ENCODE results near the gene PTPRN2.

DNA sequence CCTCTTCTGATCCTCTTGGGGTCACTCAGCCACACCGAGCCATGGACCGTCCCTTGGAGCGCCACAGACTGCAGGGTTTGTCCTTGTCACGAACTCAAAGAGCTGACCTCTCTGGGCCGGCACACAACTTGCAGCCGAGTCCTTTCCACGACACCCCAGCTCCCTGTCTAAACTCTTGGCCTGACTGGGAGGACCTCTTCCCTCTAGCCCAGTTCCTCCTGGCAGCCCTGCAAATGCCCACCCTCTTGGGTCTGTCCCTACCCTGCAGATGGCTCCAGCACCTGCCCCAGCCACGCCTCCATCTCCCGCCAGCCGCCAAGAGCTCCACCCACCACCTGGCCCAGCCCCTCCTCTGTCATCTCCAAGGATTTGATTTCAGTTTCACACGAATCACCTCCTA lies 911.6 kb downstream of the PTPRN2 start:
- no peak for TF ChIP-seq EP300 (IDR thresholded peaks at IDR 0.05)
- TF ChIP-seq, protein P1, sequence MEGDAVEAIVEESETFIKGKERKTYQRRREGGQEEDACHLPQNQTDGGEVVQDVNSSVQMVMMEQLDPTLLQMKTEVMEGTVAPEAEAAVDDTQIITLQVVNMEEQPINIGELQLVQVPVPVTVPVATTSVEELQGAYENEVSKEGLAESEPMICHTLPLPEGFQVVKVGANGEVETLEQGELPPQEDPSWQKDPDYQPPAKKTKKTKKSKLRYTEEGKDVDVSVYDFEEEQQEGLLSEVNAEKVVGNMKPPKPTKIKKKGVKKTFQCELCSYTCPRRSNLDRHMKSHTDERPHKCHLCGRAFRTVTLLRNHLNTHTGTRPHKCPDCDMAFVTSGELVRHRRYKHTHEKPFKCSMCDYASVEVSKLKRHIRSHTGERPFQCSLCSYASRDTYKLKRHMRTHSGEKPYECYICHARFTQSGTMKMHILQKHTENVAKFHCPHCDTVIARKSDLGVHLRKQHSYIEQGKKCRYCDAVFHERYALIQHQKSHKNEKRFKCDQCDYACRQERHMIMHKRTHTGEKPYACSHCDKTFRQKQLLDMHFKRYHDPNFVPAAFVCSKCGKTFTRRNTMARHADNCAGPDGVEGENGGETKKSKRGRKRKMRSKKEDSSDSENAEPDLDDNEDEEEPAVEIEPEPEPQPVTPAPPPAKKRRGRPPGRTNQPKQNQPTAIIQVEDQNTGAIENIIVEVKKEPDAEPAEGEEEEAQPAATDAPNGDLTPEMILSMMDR (IDR thresholded peaks at IDR 0.05): no peak
- TF ChIP-seq POLR2A (IDR thresholded peaks at IDR 0.05): no peak
